ENCODE data around the gene PERM1. TPM values are rescaled to one million over a fixed set of nuclear protein-coding genes. Genes with fewer than 3 reads are reported as not detected.
"Not testable (repeated sequence)": the region's sequence is repeated elsewhere in the genome, so short reads cannot be mapped to it uniquely, and the experiment has no call there.

Gene PERM1
- polyA plus RNA-seq, 2 donors: 0.47 to 3.4 TPM

DNA sequence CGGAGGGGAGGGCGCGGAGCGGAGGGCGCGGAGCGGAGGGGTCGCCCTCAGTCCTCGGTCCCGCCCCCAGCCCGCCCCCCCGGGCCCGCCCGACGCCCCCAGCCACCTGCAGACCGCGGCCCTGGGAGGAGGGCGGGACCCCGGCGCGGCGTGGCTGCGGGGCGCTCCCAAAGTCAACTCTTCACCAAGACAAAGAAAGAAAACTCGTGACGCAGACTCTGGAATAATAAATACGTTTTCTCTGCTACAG, 16.8 kb upstream of the PERM1 start:
- WGBS, 2 donors: 1 to 4% methylated on average over 15 to 27 of the region's 27 CpGs
- Histone ChIP-seq H3K4me3 (ENCODE audit: low read depth in 1 of 2, low read length in 2 of 2) (peak overlapping the region; percentile 59 to 64), H3K36me3 (ENCODE audit: control insufficient read depth in 2 of 2, insufficient read depth in 2 of 2, low read length in 1 of 2) (no peaks in the 10 kb centered on the region), H3K4me1 (ENCODE audit: control insufficient read depth in 2 of 2, insufficient read depth in 2 of 2, low read length in 1 of 2) (peaks cover 4 to 14% of the 10 kb centered on the region in 2 donors), H3K27me3 (ENCODE audit: control insufficient read depth in 1 of 2, insufficient read depth in 2 of 2, low read length in 2 of 2) (peaks cover 0 to 7% of the 10 kb centered on the region in 2 donors), H3K27ac (ENCODE audit: low read depth in 2 of 2, low read length in 1 of 2) (no peak overlapping the region), H3K9me3 (ENCODE audit: control insufficient read depth in 2 of 2, insufficient read depth in 1 of 2, low read depth in 1 of 2, low read length in 1 of 2) (no peaks in the 10 kb centered on the region)

GRCh38 chr1:997993-998744, 16.3 kb upstream of the PERM1 start:
- Histone ChIP-seq H3K4me3 (ENCODE audit: low read depth in 1 of 2, low read length in 2 of 2) (peak overlapping the region; percentile 22 to 59), H3K4me1 (ENCODE audit: control insufficient read depth in 2 of 2, insufficient read depth in 2 of 2, low read length in 1 of 2) (peaks cover 4 to 14% of the 10 kb centered on the region in 2 donors), H3K27me3 (ENCODE audit: control insufficient read depth in 1 of 2, insufficient read depth in 2 of 2, low read length in 2 of 2) (peaks cover 0 to 7% of the 10 kb centered on the region in 2 donors), H3K9me3 (ENCODE audit: control insufficient read depth in 2 of 2, insufficient read depth in 1 of 2, low read depth in 1 of 2, low read length in 1 of 2) (no peaks in the 10 kb centered on the region), H3K27ac (ENCODE audit: low read depth in 2 of 2, low read length in 1 of 2) (no peak overlapping the region), H3K36me3 (ENCODE audit: control insufficient read depth in 2 of 2, insufficient read depth in 2 of 2, low read length in 1 of 2) (no peaks in the 10 kb centered on the region)
- 25 to 27% methylated on average over 50 to 75 of the region's 75 CpGs for WGBS, 2 donors

DNA sequence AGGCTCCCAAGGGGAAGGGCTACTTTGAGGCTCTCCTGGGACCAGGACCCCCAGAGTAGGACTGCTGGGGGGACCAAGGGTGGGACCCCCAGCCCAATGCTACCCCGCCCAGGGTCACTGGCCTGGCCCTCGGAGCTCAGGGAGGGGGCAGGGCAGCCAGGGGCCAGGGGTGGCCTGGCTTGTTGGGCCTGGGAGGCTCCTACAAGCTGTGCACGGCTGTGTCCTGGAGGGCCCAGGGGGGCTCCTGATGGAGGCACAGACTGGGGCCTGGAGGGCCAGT, 15.8 kb upstream of the PERM1 start:
- Histone ChIP-seq H3K36me3 (ENCODE audit: control insufficient read depth in 2 of 2, insufficient read depth in 2 of 2, low read length in 1 of 2) (no peaks in the 10 kb centered on the region), H3K4me1 (ENCODE audit: control insufficient read depth in 2 of 2, insufficient read depth in 2 of 2, low read length in 1 of 2) (peaks cover 4 to 14% of the 10 kb centered on the region in 2 donors), H3K4me3 (ENCODE audit: low read depth in 1 of 2, low read length in 2 of 2) (no peak overlapping the region), H3K27me3 (ENCODE audit: control insufficient read depth in 1 of 2, insufficient read depth in 2 of 2, low read length in 2 of 2) (peaks cover 0 to 7% of the 10 kb centered on the region in 2 donors), H3K27ac (ENCODE audit: low read depth in 2 of 2, low read length in 1 of 2) (no peak overlapping the region), H3K9me3 (ENCODE audit: control insufficient read depth in 2 of 2, insufficient read depth in 1 of 2, low read depth in 1 of 2, low read length in 1 of 2) (no peaks in the 10 kb centered on the region)
- WGBS, 2 donors: 62 to 68% methylated on average over 3 of the region's 3 CpGs

DNA sequence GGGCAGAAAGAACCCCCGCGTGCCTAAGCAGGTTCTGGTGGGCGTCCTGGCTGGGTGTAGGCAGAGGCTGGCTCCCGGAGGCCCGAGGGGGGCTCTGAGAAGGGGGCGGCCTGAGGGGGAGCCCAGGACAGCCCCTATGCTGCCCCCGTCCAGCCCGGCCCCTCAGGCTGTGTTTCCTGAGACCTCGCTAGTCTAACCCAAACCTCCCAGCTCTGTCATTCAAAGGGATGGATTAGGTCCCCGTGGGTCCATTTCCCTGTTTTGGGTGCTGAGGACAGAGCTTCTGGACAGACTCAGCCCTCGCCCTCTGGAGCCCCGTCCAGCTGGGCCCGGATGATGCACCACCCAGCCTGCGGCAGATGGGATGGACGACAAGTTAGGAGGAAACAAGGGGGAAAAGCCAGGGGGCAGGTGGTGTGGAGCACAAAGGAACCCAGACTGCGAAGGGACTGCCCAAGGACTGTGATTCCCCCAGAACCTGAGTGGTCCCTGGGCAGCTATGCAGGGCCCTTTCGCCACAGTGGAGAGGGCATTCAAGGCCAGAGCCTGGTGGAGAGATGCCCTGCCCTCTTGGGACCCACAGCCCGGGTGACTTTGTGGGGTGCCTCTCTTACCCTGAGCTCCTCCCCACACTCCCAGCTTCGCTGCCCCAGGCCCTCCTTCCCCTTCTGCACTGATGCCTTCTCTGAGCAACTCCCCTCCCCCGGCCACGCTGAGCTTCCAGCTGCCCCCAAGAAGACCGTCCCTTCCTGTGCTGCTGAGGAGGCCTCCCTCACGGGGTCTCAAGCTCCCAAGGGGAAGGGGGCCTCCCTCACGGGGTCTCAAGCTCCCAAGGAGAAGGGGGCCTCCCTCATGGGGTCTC, 15.2 kb upstream of the PERM1 start:
- H3K36me3 ChIP-seq (ENCODE audit: control insufficient read depth in 2 of 2, insufficient read depth in 2 of 2, low read length in 1 of 2): no peaks in the 10 kb centered on the region

GRCh38 chr1:995665-996633, 14.1 kb upstream of the PERM1 start:
- Histone ChIP-seq H3K27ac (ENCODE audit: low read depth in 2 of 2, low read length in 1 of 2) (no peak overlapping the region), H3K4me1 (ENCODE audit: control insufficient read depth in 2 of 2, insufficient read depth in 2 of 2, low read length in 1 of 2) (peaks cover 4 to 12% of the 10 kb centered on the region in 2 donors), H3K9me3 (ENCODE audit: control insufficient read depth in 2 of 2, insufficient read depth in 1 of 2, low read depth in 1 of 2, low read length in 1 of 2) (no peaks in the 10 kb centered on the region), H3K36me3 (ENCODE audit: control insufficient read depth in 2 of 2, insufficient read depth in 2 of 2, low read length in 1 of 2) (no peaks in the 10 kb centered on the region), H3K27me3 (ENCODE audit: control insufficient read depth in 1 of 2, insufficient read depth in 2 of 2, low read length in 2 of 2) (peaks cover 0 to 7% of the 10 kb centered on the region in 2 donors), H3K4me3 (ENCODE audit: low read depth in 1 of 2, low read length in 2 of 2) (no peak overlapping the region)
- WGBS, 2 donors: 32 to 33% methylated on average over 28 to 30 of the region's 30 CpGs

More for the DNA sequence above, 15.2 kb upstream of the PERM1 start:
- 58% methylated on average over 21 to 24 of the region's 24 CpGs for WGBS, 2 donors
- Histone ChIP-seq H3K4me1 (ENCODE audit: control insufficient read depth in 2 of 2, insufficient read depth in 2 of 2, low read length in 1 of 2) (peaks cover 4 to 14% of the 10 kb centered on the region in 2 donors), H3K27me3 (ENCODE audit: control insufficient read depth in 1 of 2, insufficient read depth in 2 of 2, low read length in 2 of 2) (peaks cover 0 to 7% of the 10 kb centered on the region in 2 donors), H3K9me3 (ENCODE audit: control insufficient read depth in 2 of 2, insufficient read depth in 1 of 2, low read depth in 1 of 2, low read length in 1 of 2) (no peaks in the 10 kb centered on the region), H3K27ac (ENCODE audit: low read depth in 2 of 2, low read length in 1 of 2) (no peak overlapping the region), H3K4me3 (ENCODE audit: low read depth in 1 of 2, low read length in 2 of 2) (no peak overlapping the region)

- not testable (repeated sequence) for H3K4me1 ChIP-seq (ENCODE audit: control insufficient read depth in 2 of 2, insufficient read depth in 2 of 2, low read length in 1 of 2); H3K27me3 ChIP-seq (ENCODE audit: control insufficient read depth in 1 of 2, insufficient read depth in 2 of 2, low read length in 2 of 2); H3K9me3 ChIP-seq (ENCODE audit: control insufficient read depth in 2 of 2, insufficient read depth in 1 of 2, low read depth in 1 of 2, low read length in 1 of 2); H3K4me3 ChIP-seq (ENCODE audit: low read depth in 1 of 2, low read length in 2 of 2); H3K36me3 ChIP-seq (ENCODE audit: control insufficient read depth in 2 of 2, insufficient read depth in 2 of 2, low read length in 1 of 2); H3K27ac ChIP-seq (ENCODE audit: low read depth in 2 of 2, low read length in 1 of 2)
- 85 to 87% methylated on average over 6 of the region's 6 CpGs for WGBS, 2 donors
Measured at GRCh38 chr1:994546-994945, 12.7 kb upstream of the PERM1 start.

GRCh38 chr1:993379-993995, 11.6 kb upstream of the PERM1 start:
- no peak overlapping the region for H3K4me3 ChIP-seq (ENCODE audit: low read depth in 1 of 2, low read length in 2 of 2)
- no peak overlapping the region for H3K27ac ChIP-seq (ENCODE audit: low read depth in 2 of 2, low read length in 1 of 2)
- WGBS, 2 donors: 79 to 82% methylated on average over 15 of the region's 15 CpGs
- H3K36me3 ChIP-seq (ENCODE audit: control insufficient read depth in 2 of 2, insufficient read depth in 2 of 2, low read length in 1 of 2): no peaks in the 10 kb centered on the region
- H3K9me3 ChIP-seq (ENCODE audit: control insufficient read depth in 2 of 2, insufficient read depth in 1 of 2, low read depth in 1 of 2, low read length in 1 of 2): no peaks in the 10 kb centered on the region
- peaks cover 0 to 2% of the 10 kb centered on the region in 2 donors for H3K27me3 ChIP-seq (ENCODE audit: control insufficient read depth in 1 of 2, insufficient read depth in 2 of 2, low read length in 2 of 2)
- peaks cover 4% of the 10 kb centered on the region in 2 donors for H3K4me1 ChIP-seq (ENCODE audit: control insufficient read depth in 2 of 2, insufficient read depth in 2 of 2, low read length in 1 of 2)

- Histone ChIP-seq H3K4me3 (ENCODE audit: low read depth in 1 of 2, low read length in 2 of 2) (no peak overlapping the region), H3K4me1 (ENCODE audit: control insufficient read depth in 2 of 2, insufficient read depth in 2 of 2, low read length in 1 of 2) (no peaks in the 10 kb centered on the region), H3K27me3 (ENCODE audit: control insufficient read depth in 1 of 2, insufficient read depth in 2 of 2, low read length in 2 of 2) (no peaks in the 10 kb centered on the region), H3K27ac (ENCODE audit: low read depth in 2 of 2, low read length in 1 of 2) (no peak overlapping the region), H3K9me3 (ENCODE audit: control insufficient read depth in 2 of 2, insufficient read depth in 1 of 2, low read depth in 1 of 2, low read length in 1 of 2) (no peaks in the 10 kb centered on the region), H3K36me3 (ENCODE audit: control insufficient read depth in 2 of 2, insufficient read depth in 2 of 2, low read length in 1 of 2) (no peaks in the 10 kb centered on the region)
- 85 to 86% methylated on average over 7 of the region's 7 CpGs for WGBS, 2 donors
Measured at GRCh38 chr1:992362-992761, 10.5 kb upstream of the PERM1 start.

DNA sequence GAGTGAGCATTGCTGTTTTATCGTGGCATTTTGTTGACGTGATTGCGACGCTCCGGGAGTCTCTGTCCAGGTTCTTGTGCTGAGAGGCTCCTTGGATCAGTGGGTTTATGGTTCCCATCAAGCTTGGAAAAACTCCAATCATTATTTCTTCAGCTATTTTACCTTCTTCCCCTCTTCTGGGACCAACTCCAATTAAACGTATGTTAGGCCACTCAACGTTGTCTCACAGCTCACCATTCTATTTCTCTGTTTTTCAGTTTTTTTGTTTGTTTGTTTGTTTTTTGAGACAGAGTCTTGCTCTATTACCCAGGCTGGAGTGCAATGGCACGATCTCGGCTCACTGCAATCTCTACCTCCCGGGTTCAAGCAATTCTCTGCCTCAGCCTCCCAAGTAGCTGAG, 10.0 kb upstream of the PERM1 start:
- Histone ChIP-seq H3K9me3 (ENCODE audit: control insufficient read depth in 2 of 2, insufficient read depth in 1 of 2, low read depth in 1 of 2, low read length in 1 of 2) (no peaks in the 10 kb centered on the region), H3K27ac (ENCODE audit: low read depth in 2 of 2, low read length in 1 of 2) (no peak overlapping the region), H3K4me1 (ENCODE audit: control insufficient read depth in 2 of 2, insufficient read depth in 2 of 2, low read length in 1 of 2) (no peaks in the 10 kb centered on the region), H3K27me3 (ENCODE audit: control insufficient read depth in 1 of 2, insufficient read depth in 2 of 2, low read length in 2 of 2) (no peaks in the 10 kb centered on the region), H3K36me3 (ENCODE audit: control insufficient read depth in 2 of 2, insufficient read depth in 2 of 2, low read length in 1 of 2) (no peaks in the 10 kb centered on the region), H3K4me3 (ENCODE audit: low read depth in 1 of 2, low read length in 2 of 2) (no peak overlapping the region)
- WGBS, 2 donors: 95 to 96% methylated on average over 10 of the region's 10 CpGs

Measured in esophagus (tissue), 2 donors.